Activated naive CD8-positive, alpha-beta T cell (primary cell): ENCODE results near the gene HSPA6.
A peak's percentile ranks its signal among the peaks of the same experiment; 100 is the strongest.
"Not testable (repeated sequence)": the region's sequence is repeated elsewhere in the genome, so short reads cannot be mapped to it uniquely, and the experiment has no call there.

Source experiments
- H3K27ac Mint-ChIP-seq: one replicate; pipeline ENCODE4 v1.8.0; 2021; ENCODE audit warnings: mixed read lengths
- H3K27me3 Mint-ChIP-seq: one replicate; pipeline ENCODE4 v1.8.0; 2021; ENCODE audit warnings: mixed read lengths
- H3K36me3 Mint-ChIP-seq: one replicate; pipeline ENCODE4 v1.8.0; 2021; ENCODE audit warnings: mixed read lengths
- H3K4me1 Mint-ChIP-seq: one replicate; pipeline ENCODE4 v1.8.0; 2021; ENCODE audit warnings: low read depth, mixed read lengths
- H3K4me3 Mint-ChIP-seq: one replicate; pipeline ENCODE4 v1.8.0; 2021; ENCODE audit warnings: mild to moderate bottlenecking, mixed read lengths
- H3K9me3 Mint-ChIP-seq: one replicate; pipeline ENCODE4 v1.8.0; 2021; ENCODE audit warnings: low read depth, mixed read lengths

The HSPA6 gene

GRCh38 chr1:161539731-161540569 is 15.6 kb downstream of the HSPA6 start:
- not testable (repeated sequence) for H3K27me3 Mint-ChIP-seq, H3K9me3 Mint-ChIP-seq, H3K36me3 Mint-ChIP-seq
- peaks cover 47% of the 10 kb centered on the region for H3K4me1 Mint-ChIP-seq
- peak overlapping the region; percentile 90 for H3K4me3 Mint-ChIP-seq
- H3K27ac Mint-ChIP-seq: peak overlapping the region; percentile 87

DNA sequence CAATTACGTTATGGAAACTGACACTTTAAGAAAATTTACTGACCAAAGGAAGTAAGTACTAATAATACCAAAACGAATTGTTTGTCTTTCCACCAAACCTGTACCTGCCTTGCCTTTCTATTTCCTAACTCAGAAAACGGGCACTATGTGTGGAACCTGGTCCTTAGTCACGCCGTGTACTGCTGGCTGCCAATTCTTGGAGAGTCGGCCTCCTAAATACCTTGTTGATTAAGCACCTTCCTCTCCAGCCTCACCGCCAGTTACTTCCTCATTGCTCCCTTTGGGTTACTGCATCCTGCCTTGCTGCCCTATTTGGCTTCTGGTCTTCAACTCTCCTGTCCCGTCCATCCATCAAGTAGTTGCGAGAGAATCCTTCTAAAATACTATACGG is 16.2 kb downstream of the HSPA6 start:
- not testable (repeated sequence) for H3K27me3 Mint-ChIP-seq, H3K9me3 Mint-ChIP-seq, H3K36me3 Mint-ChIP-seq
- peak overlapping the region; percentile 90 for H3K4me3 Mint-ChIP-seq
- H3K27ac Mint-ChIP-seq: peak overlapping the region; percentile 87
- peaks cover 51% of the 10 kb centered on the region for H3K4me1 Mint-ChIP-seq

DNA sequence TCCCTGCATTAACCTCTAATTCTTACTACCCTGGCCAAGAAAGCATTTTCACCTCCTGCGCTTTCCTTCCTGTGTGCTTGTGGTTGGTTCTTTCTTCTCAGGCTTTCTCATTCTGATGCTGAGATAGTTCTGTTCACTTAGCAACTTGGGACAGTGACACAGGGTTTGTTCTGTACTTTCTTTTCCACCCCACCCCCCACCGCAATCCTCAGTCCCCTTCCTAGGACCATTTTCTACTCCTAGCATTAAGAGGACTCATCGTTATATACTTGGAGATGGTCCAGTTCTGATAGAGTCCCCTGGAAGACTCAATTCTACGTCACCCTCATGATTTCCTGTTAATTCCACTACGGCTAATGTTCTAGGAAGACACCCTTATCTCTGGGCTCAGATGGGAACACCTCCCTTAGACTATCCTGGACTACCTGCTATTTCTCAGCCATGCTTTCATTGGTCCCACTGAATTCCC is 17.8 kb downstream of the HSPA6 start:
- Mint-ChIP-seq H3K4me1 (peaks cover 51% of the 10 kb centered on the region), H3K4me3 (peak overlapping the region; percentile 63), H3K27ac (peak overlapping the region; percentile 6)
- not testable (repeated sequence) for H3K9me3 Mint-ChIP-seq, H3K27me3 Mint-ChIP-seq, H3K36me3 Mint-ChIP-seq

- not testable (repeated sequence) for H3K9me3 Mint-ChIP-seq, H3K4me3 Mint-ChIP-seq, H3K36me3 Mint-ChIP-seq, H3K27me3 Mint-ChIP-seq, H3K27ac Mint-ChIP-seq
- H3K4me1 Mint-ChIP-seq: peaks cover 47% of the 10 kb centered on the region
These were observed 18.8 kb downstream of the HSPA6 start for GRCh38 chr1:161543125-161543524.

DNA sequence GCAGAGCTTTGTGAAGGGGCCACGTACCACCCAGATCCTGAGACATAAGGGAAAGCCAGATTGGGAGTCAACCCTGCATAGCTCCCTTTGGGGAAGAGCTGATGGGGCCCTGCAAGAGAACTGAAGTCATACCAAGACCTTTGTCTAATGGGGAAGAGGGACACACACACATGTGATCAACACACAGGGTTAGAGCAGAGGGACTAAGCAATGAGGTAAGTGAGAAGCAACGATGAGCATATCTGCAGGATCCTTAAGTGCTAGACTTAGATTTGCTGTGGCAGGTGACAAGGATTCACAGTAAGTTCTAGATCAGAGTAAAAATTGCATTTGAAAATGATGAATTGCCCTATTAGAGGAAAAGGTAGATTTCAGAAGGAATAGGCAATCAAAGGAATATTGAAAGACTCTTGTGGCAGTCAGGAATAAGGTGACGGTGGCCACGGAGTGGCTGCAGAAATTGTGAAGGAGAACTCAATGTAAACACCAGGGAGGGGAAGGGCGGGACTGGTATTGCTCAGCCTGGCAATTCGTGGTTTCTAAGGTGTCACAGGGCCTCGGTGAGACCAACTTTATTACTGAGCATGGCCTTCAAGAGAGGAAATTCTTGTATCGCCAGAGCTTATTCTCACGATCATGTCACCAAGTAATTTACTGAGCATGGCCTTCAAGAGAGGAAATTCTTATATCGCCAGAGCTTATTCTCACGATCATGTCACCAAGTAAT is 20.8 kb downstream of the HSPA6 start:
- H3K27me3 Mint-ChIP-seq, H3K4me3 Mint-ChIP-seq, H3K36me3 Mint-ChIP-seq, H3K9me3 Mint-ChIP-seq: not testable (repeated sequence)
- H3K4me1 Mint-ChIP-seq: peaks cover 41% of the 10 kb centered on the region
- H3K27ac Mint-ChIP-seq: peak overlapping the region; percentile 30

DNA sequence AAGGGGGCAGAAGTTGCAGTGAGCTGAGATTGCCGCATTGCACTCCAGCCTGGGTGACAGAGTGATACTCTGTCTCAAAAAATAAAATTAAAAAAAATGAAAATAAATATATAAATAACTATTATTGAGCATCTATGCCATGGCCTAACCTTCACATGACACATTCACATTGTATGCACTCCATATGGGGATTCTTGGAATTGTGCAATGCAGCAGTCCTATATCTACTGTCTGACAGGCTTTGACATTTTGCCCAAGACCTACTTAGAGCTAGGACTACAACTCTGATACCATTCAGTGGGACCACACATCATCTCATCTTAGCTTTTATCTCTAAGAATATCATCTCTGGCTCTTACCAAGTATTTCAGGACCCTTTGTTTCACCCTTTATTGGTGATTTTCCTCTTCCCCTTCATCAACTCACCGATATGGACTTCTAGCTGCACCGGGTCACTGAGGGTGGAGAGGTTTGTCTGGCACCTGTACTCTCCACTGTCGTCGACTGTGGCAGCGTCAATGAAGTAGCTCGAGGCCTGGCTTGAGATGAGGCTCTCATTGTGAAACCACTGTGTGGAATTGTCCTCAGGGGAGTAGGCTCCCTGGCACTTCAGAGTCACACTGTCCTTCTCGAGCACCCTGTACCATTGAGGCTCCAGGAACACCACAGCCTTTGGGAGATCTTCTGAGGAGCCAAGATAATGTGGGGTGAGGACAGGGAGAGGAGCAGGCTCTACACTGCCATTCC is 23.8 kb downstream of the HSPA6 start:
- not testable (repeated sequence) for H3K9me3 Mint-ChIP-seq, H3K27me3 Mint-ChIP-seq, H3K27ac Mint-ChIP-seq, H3K36me3 Mint-ChIP-seq, H3K4me3 Mint-ChIP-seq
- peaks cover 13% of the 10 kb centered on the region for H3K4me1 Mint-ChIP-seq

- H3K4me1 Mint-ChIP-seq, H3K27ac Mint-ChIP-seq, H3K9me3 Mint-ChIP-seq, H3K27me3 Mint-ChIP-seq, H3K36me3 Mint-ChIP-seq, H3K4me3 Mint-ChIP-seq: not testable (repeated sequence)
These were observed 24.5 kb downstream of the HSPA6 start for GRCh38 chr1:161548749-161549406.

DNA sequence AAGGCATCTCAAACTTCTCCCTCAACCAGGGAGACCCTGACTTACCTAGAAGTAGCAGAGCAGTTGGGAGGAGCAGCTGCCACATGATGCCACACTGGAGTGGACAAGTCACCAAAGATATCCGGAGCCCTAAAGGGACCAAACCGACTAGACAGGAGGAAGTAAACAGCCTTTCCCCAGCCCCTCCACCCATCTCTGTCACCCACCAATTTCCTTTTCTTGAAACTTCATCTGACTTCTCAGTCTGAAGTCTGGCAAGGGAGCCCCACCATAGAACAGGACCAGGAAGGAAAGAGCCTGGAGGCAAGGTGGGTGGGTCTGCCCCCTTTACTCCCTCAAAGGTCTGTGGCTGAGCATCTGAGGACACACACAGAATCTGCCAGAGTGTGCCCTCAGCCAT is 25.3 kb downstream of the HSPA6 start, which contains the start of gene FCGR3A:
Gene FCGR3A, minus strand, starts transcription at position 167 of the 400 bp plus-strand sequence. Its CDS starts 82 bp downstream, at position 85.
- Mint-ChIP-seq H3K27ac (no peak within 1 kb of the TSS), H3K4me3 (no peak within 1 kb of the TSS), H3K4me1 (peaks cover 12% of the 10 kb centered on the region)

GRCh38 chr1:161550942-161551341 is 26.6 kb downstream of the HSPA6 start:
- H3K9me3 Mint-ChIP-seq, H3K27me3 Mint-ChIP-seq, H3K36me3 Mint-ChIP-seq, H3K4me3 Mint-ChIP-seq, H3K27ac Mint-ChIP-seq: not testable (repeated sequence)
- peaks cover 16% of the 10 kb centered on the region for H3K4me1 Mint-ChIP-seq

More for the DNA sequence above, 25.3 kb downstream of the HSPA6 start, which contains the start of gene FCGR3A:
- H3K27me3 Mint-ChIP-seq: no peaks in the 10 kb centered on the region
- H3K36me3 Mint-ChIP-seq: no peaks in the 10 kb centered on the region
- H3K9me3 Mint-ChIP-seq: no peaks in the 10 kb centered on the region

DNA sequence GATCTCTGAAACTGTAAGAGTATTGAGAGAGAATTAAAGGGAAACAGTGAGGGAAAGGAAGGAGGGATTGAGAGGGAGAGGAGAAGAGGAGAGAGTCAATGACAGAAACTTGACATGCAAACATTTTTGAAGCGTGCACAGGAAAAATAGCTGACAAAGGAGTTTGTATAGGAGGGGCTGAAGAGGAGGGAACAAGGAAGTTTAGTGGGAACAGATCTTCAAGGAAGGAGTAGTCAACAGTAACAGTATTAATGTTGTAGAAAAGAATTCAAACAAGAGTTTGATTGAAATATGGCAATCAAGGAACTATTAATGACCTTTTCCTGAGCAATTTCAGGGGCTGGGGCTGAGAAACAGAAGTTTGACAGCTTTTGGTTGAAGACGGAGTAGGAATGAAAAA is 29.3 kb downstream of the HSPA6 start:
- not testable (repeated sequence) for H3K27me3 Mint-ChIP-seq, H3K36me3 Mint-ChIP-seq, H3K4me3 Mint-ChIP-seq, H3K9me3 Mint-ChIP-seq, H3K27ac Mint-ChIP-seq
- H3K4me1 Mint-ChIP-seq: peaks cover 17% of the 10 kb centered on the region

DNA sequence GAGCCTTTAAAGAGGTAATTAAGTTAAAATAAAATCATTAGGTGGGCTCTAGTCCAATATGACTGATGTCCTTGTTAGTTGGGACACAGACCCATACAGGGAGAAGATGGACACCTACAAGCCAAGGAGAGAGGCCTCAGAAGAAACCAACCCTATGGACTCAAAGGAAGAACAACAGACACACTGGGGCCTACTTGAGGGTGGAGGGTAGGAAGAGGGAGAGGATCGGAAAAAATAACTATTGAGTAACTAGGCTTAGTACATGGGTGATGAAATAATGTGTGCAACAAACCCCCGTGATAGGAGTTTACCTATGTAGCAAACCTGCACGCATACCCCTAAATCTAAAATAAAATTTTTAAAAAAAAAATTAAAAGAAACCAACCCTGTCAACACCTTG is 30.0 kb downstream of the HSPA6 start:
- H3K27me3 Mint-ChIP-seq, H3K36me3 Mint-ChIP-seq, H3K27ac Mint-ChIP-seq, H3K4me3 Mint-ChIP-seq, H3K9me3 Mint-ChIP-seq: not testable (repeated sequence)
- peaks cover 17% of the 10 kb centered on the region for H3K4me1 Mint-ChIP-seq

DNA sequence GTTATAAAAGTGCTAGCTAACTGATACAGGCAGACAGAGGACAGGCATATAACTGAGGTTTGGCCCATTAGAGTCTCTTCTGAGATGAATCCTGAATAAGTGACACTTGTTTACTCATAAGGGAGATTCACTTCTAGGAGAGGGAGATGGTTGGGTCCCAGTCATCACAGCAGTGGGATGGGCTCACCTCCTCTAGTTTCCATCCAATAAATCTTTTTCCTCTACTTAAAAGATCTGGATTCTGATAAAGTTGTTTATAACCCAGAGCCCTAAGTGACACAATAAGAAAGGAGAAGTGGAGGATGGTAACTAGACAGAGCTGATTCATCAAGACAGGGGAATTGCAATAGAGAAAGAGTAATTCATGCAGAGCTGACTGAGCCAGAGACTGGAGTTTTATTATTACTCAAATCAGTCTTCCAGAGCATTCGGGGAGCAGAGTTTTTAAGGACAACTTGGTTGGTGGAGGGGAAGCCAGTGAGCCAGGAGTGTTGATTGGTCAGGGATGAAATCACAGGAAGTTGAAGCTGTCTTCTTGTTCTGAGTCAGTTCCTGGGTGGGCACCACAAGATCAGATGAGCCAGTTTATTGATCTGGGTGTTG is 30.6 kb downstream of the HSPA6 start:
- not testable (repeated sequence) for H3K27ac Mint-ChIP-seq, H3K9me3 Mint-ChIP-seq, H3K27me3 Mint-ChIP-seq, H3K36me3 Mint-ChIP-seq
- Mint-ChIP-seq H3K4me3 (peak overlapping the region; percentile 21), H3K4me1 (peaks cover 14% of the 10 kb centered on the region)

DNA sequence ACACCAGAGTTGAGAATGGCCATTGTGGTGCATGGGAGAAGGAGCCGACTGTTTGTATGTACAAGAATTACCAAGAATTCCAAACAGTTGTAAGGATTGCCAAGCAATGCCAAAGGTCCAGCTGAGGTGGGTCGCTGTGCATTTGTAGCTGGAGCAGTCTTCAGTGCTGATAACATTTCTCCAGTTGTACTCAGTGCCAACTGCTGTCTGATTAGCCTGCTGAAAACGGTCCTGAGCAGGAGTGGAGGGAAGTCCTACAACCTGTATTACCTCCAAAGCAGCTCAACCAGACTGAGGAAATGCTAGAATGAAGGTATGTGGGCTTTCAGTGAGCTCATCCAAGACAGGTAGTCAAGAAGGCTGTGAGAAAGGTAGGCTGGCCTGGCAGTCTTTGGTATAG is 31.8 kb downstream of the HSPA6 start:
- not testable (repeated sequence) for H3K36me3 Mint-ChIP-seq, H3K27ac Mint-ChIP-seq, H3K9me3 Mint-ChIP-seq

GRCh38 chr1:161556990-161557389 is 32.6 kb downstream of the HSPA6 start:
- H3K27me3 Mint-ChIP-seq, H3K9me3 Mint-ChIP-seq: not testable (repeated sequence)
- H3K4me1 Mint-ChIP-seq: peaks cover 18% of the 10 kb centered on the region

More for the DNA sequence above, 31.8 kb downstream of the HSPA6 start:
- H3K4me1 Mint-ChIP-seq: peaks cover 15% of the 10 kb centered on the region
- H3K27me3 Mint-ChIP-seq, H3K4me3 Mint-ChIP-seq: not testable (repeated sequence)

More at GRCh38 chr1:161556990-161557389, 32.6 kb downstream of the HSPA6 start:
- H3K36me3 Mint-ChIP-seq, H3K4me3 Mint-ChIP-seq, H3K27ac Mint-ChIP-seq: not testable (repeated sequence)
